Measurements from ENCODE around the gene HELZ. TPM values are rescaled to one million over a fixed set of nuclear protein-coding genes. Genes with fewer than 3 reads are reported as not detected.

The HELZ gene
- total RNA-seq, 1 donor from 2014 or later, result 53.4 TPM

DNA sequence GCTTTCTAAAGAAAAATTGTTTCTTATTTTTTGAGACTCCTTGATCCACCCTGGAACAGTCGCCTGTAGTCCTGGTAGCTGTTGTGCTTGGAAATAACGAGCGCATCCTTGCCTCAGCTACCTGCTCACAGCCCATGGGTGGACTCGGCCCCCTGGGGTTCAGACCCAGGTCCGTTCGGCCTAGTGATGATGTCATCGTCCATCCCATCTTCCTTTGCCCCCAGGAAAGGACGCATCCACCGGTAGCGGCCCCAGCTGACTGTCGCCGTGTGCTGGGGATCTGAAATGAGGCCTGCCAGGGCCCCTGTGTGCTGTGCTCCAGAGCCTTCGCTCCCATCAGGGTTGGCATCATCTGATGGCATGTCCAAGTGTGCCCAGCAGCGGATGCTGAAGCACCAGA lies 212.6 kb downstream of the HELZ start:
- Mint-ChIP-seq H3K4me1 (ENCODE audit: low read depth, unreplicated experiment) (no peaks in the 10 kb centered on the region), H3K36me3 (ENCODE audit: low read depth, unreplicated experiment) (no peaks in the 10 kb centered on the region), H3K9me3 (ENCODE audit: unreplicated experiment) (peaks cover 3% of the 10 kb centered on the region), H3K27ac (ENCODE audit: unreplicated experiment) (no peak overlapping the region), H3K27me3 (ENCODE audit: low read depth, unreplicated experiment) (peaks cover 32% of the 10 kb centered on the region), H3K4me3 (ENCODE audit: unreplicated experiment) (no peak overlapping the region)
- Histone ChIP-seq H3K36me3 (ENCODE audit: insufficient read depth, low read length) (no peaks in the 10 kb centered on the region), H3K27ac (ENCODE audit: low read depth, low read length) (no peak overlapping the region), H3K4me2 (ENCODE audit: low read length) (no peak overlapping the region), H3K9ac (ENCODE audit: low read length) (no peak overlapping the region), H3K4me1 (ENCODE audit: insufficient read depth, low read length) (no peaks in the 10 kb centered on the region), H2AFZ (ENCODE audit: low read depth, low read length) (no peak overlapping the region), H3K79me2 (ENCODE audit: insufficient read depth, low read length) (no peaks in the 10 kb centered on the region), H3K27me3 (ENCODE audit: insufficient read depth, low read length) (no peaks in the 10 kb centered on the region), H4K20me1 (ENCODE audit: insufficient read depth, low read length) (no peaks in the 10 kb centered on the region), H3K4me3 (ENCODE audit: insufficient read depth, low read depth, low read length) (no peak overlapping the region), H3K9me3 (ENCODE audit: insufficient read depth, low read depth, low read length) (no peaks in the 10 kb centered on the region)
- DNase-seq (ENCODE audit: low read depth), result no peak
- FAIRE-seq, result no peak
- TF ChIP-seq EZH2 (IDR thresholded peaks at IDR 0.05; ENCODE audit: insufficient read depth, low read length) (no peak), CTCF (IDR thresholded peaks at IDR 0.05; ENCODE audit: insufficient read depth, low read depth, low read length) (no peak)

GRCh38 chr17:67030641-67031040 lies 214.4 kb downstream of the HELZ start:
- TF ChIP-seq CTCF (IDR thresholded peaks at IDR 0.05; ENCODE audit: insufficient read depth, low read depth, low read length) (no peak), EZH2 (IDR thresholded peaks at IDR 0.05; ENCODE audit: insufficient read depth, low read length) (no peak)
- Mint-ChIP-seq H3K4me1 (ENCODE audit: low read depth, unreplicated experiment) (no peaks in the 10 kb centered on the region), H3K9me3 (ENCODE audit: unreplicated experiment) (peaks cover 1% of the 10 kb centered on the region), H3K27me3 (ENCODE audit: low read depth, unreplicated experiment) (peaks cover 28% of the 10 kb centered on the region), H3K36me3 (ENCODE audit: low read depth, unreplicated experiment) (no peaks in the 10 kb centered on the region), H3K4me3 (ENCODE audit: unreplicated experiment) (no peak overlapping the region), H3K27ac (ENCODE audit: unreplicated experiment) (no peak overlapping the region)
- H3K36me3 ChIP-seq (ENCODE audit: insufficient read depth, low read length), result no peaks in the 10 kb centered on the region
- no peaks in the 10 kb centered on the region for H3K4me1 ChIP-seq (ENCODE audit: insufficient read depth, low read length)
- DNase-seq (ENCODE audit: low read depth) (no peak), FAIRE-seq (no peak)
- no peak overlapping the region for H3K27ac ChIP-seq (ENCODE audit: low read depth, low read length)
- H3K79me2 ChIP-seq (ENCODE audit: insufficient read depth, low read length), result no peaks in the 10 kb centered on the region
- no peak overlapping the region for H3K9ac ChIP-seq (ENCODE audit: low read length)
- no peaks in the 10 kb centered on the region for H3K27me3 ChIP-seq (ENCODE audit: insufficient read depth, low read length)
- no peak overlapping the region for H3K4me2 ChIP-seq (ENCODE audit: low read length)
- H3K4me3 ChIP-seq (ENCODE audit: insufficient read depth, low read depth, low read length), result no peak overlapping the region
- H4K20me1 ChIP-seq (ENCODE audit: insufficient read depth, low read length), result no peaks in the 10 kb centered on the region
- H2AFZ ChIP-seq (ENCODE audit: low read depth, low read length), result no peak overlapping the region
- H3K9me3 ChIP-seq (ENCODE audit: insufficient read depth, low read depth, low read length), result no peaks in the 10 kb centered on the region

GRCh38 chr17:67027031-67027628 lies 217.9 kb downstream of the HELZ start:
- Mint-ChIP-seq H3K27ac (ENCODE audit: unreplicated experiment) (no peak overlapping the region), H3K36me3 (ENCODE audit: low read depth, unreplicated experiment) (no peaks in the 10 kb centered on the region), H3K4me1 (ENCODE audit: low read depth, unreplicated experiment) (no peaks in the 10 kb centered on the region), H3K4me3 (ENCODE audit: unreplicated experiment) (no peak overlapping the region), H3K9me3 (ENCODE audit: unreplicated experiment) (no peaks in the 10 kb centered on the region), H3K27me3 (ENCODE audit: low read depth, unreplicated experiment) (peaks cover 32% of the 10 kb centered on the region)
- no peaks in the 10 kb centered on the region for H3K36me3 ChIP-seq (ENCODE audit: insufficient read depth, low read length)
- H3K9me3 ChIP-seq (ENCODE audit: insufficient read depth, low read depth, low read length), result no peaks in the 10 kb centered on the region
- H3K4me2 ChIP-seq (ENCODE audit: low read length), result no peak overlapping the region
- TF ChIP-seq EZH2 (IDR thresholded peaks at IDR 0.05; ENCODE audit: insufficient read depth, low read length) (no peak), CTCF (IDR thresholded peaks at IDR 0.05; ENCODE audit: insufficient read depth, low read depth, low read length) (no peak)
- FAIRE-seq (no peak), DNase-seq (ENCODE audit: low read depth) (peak; percentile 4)
- peaks cover 2% of the 10 kb centered on the region for H3K27me3 ChIP-seq (ENCODE audit: insufficient read depth, low read length)
- no peak overlapping the region for H2AFZ ChIP-seq (ENCODE audit: low read depth, low read length)
- no peaks in the 10 kb centered on the region for H4K20me1 ChIP-seq (ENCODE audit: insufficient read depth, low read length)
- H3K79me2 ChIP-seq (ENCODE audit: insufficient read depth, low read length), result no peaks in the 10 kb centered on the region
- H3K4me1 ChIP-seq (ENCODE audit: insufficient read depth, low read length), result no peaks in the 10 kb centered on the region
- H3K27ac ChIP-seq (ENCODE audit: low read depth, low read length), result no peak overlapping the region
- H3K9ac ChIP-seq (ENCODE audit: low read length), result no peak overlapping the region
- no peak overlapping the region for H3K4me3 ChIP-seq (ENCODE audit: insufficient read depth, low read depth, low read length)
